GM21515 (cell line): ENCODE results near the gene TTLL10.
"Not testable (repeated sequence)": the region's sequence is repeated elsewhere in the genome, so short reads cannot be mapped to it uniquely, and the experiment has no call there.

Experiments
- ATAC-seq: cut with Tn5 transposase; IDR thresholded peaks from one replicate; pipeline ENCODE4 v1.9.1; 2021; ENCODE audit not compliant: unreplicated experiment

The TTLL10 gene

GRCh38 chr1:1170215-1171091, 3.2 kb upstream of the TTLL10 start:
- no peak for ATAC-seq

GRCh38 chr1:1171161-1171545, 2.5 kb upstream of the TTLL10 start:
- no peak for ATAC-seq

- ATAC-seq = no peak
These were observed 1.9 kb upstream of the TTLL10 start for GRCh38 chr1:1171546-1172340.

GRCh38 chr1:1173061-1173792, 453 bp upstream of the TTLL10 start:
- no peak for ATAC-seq

GRCh38 chr1:1175221-1176062, 1.8 kb downstream of the TTLL10 start:
- ATAC-seq = no peak

- ATAC-seq = not testable (repeated sequence)
These were observed 2.5 kb downstream of the TTLL10 start for GRCh38 chr1:1176063-1176761.

- no peak for ATAC-seq
These were observed 3.3 kb downstream of the TTLL10 start for GRCh38 chr1:1176931-1177330.

GRCh38 chr1:1177452-1178206, 3.9 kb downstream of the TTLL10 start:
- no peak for ATAC-seq

GRCh38 chr1:1178794-1179331, 5.2 kb downstream of the TTLL10 start:
- ATAC-seq = no peak

GRCh38 chr1:1179346-1179982, 5.8 kb downstream of the TTLL10 start:
- ATAC-seq = no peak

GRCh38 chr1:1179983-1180861, 6.5 kb downstream of the TTLL10 start:
- ATAC-seq = no peak

- no peak for ATAC-seq
These were observed 7.7 kb downstream of the TTLL10 start for GRCh38 chr1:1181129-1181937.

GRCh38 chr1:1181938-1182410, 8.3 kb downstream of the TTLL10 start:
- ATAC-seq = no peak

GRCh38 chr1:1182491-1183220, 9.0 kb downstream of the TTLL10 start:
- ATAC-seq = no peak

- ATAC-seq = no peak
These were observed 9.6 kb downstream of the TTLL10 start for GRCh38 chr1:1183221-1183747.
